Diencephalon (tissue), 1 donor: ENCODE measurements around the gene SMIM12. TPM values are rescaled to one million over a fixed set of nuclear protein-coding genes. Genes with fewer than 3 reads are reported as not detected.

ENCODE experiments used
- total RNA-seq: library from RNA; depleted of rRNA; stranded (reverse); fragments of >200 nt; gene quantifications from one replicate; pipeline ENCODE4 v1.2.3, GENCODE V29; 2014

Gene SMIM12
- total RNA-seq, result 14.3 TPM

DNA sequence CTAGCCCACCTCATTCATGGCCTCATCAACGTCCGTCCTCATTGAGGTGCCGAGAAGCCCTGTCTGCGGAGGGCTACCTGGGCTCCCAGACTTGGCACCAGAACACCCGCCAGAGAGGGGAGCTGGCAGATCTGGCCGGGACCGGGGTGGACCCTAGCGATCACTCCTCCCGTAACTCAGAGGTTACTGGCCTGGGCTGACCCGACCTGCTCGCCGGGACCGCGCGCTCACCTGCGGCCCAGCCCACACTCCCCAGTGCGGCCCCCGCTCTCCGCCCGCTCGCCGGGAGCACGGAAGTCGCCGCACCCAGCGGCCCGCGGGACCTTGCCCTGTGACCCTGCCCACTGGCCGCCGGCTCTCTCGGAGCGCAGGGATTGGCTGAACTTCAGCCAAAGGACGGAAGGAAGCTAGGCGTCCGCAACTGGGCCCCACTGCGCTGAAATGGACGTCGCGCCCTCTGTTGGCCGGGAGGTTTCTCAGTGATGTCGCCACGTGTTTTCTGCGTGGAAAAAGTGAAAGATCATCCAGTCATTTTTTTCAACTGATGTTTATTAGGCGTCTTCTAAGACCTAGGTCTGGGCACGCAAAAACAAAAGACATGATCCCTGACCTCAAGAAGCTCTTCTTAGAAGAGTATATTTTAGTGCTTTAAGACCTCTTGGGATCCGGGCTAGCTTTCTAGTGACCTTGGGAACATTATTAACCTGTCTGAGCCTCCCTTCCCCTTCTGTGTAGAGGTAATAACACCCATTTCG is at the start of gene SMIM12:
TSS of gene SMIM12 (minus strand) at position 304 of the 755 bp plus-strand sequence. CDS start 3,772 bp downstream, outside the sequence.

Other genes starting within 250 kb of the SMIM12 start
- not detected for gene GJB5, start 104.7 kb downstream of the SMIM12 start, total RNA-seq
- not detected for gene GJB4, start 100.0 kb downstream of the SMIM12 start, total RNA-seq
- gene GJB3, start 78.5 kb downstream of the SMIM12 start, total RNA-seq, result not detected
- 3.9 TPM for gene GJA4, start 66.8 kb downstream of the SMIM12 start, total RNA-seq
- gene DLGAP3, start 69.9 kb upstream of the SMIM12 start, total RNA-seq, result 23.8 TPM
- 7.8 TPM for gene TMEM35B, start 125.6 kb upstream of the SMIM12 start, total RNA-seq
- gene ZMYM6, start 172.2 kb upstream of the SMIM12 start, total RNA-seq, result 39.9 TPM
- 33.0 TPM for gene ZMYM1, start 219.6 kb upstream of the SMIM12 start, total RNA-seq